ENCODE results near the gene RGS21. TPM values are rescaled to one million over a fixed set of nuclear protein-coding genes. Genes with fewer than 3 reads are reported as not detected.

The RGS21 gene
- polyA plus RNA-seq, 3 donors = not detected

- Histone ChIP-seq H3K9me3 (replicated peaks in 1 of 2; ENCODE audit: control insufficient read depth in 1 of 2, insufficient read depth in 1 of 2, low read length in 2 of 2) (no peaks in the 10 kb centered on the region), H3K4me1 (ENCODE audit: control insufficient read depth in 1 of 2, insufficient read depth in 2 of 2, low read length in 2 of 2) (no peaks in the 10 kb centered on the region), H3K4me3 (replicated peaks in 1 of 3; ENCODE audit: low read depth in 2 of 3, low read length in 3 of 3) (no peak overlapping the region), H2AFZ (ENCODE audit: insufficient read depth, low read depth, low read length, poor library complexity, severe bottlenecking) (no peak overlapping the region), H4K20me1 (ENCODE audit: insufficient read depth, low read length) (no peaks in the 10 kb centered on the region), H3K27me3 (ENCODE audit: control insufficient read depth in 2 of 2, insufficient read depth in 2 of 2, low read length in 2 of 2) (no peaks in the 10 kb centered on the region), H3K36me3 (replicated peaks in 1 of 2; ENCODE audit: control insufficient read depth in 1 of 2, insufficient read depth in 2 of 2, low read length in 2 of 2) (no peaks in the 10 kb centered on the region), H3K9ac (ENCODE audit: insufficient read depth, low read length, poor library complexity, severe bottlenecking) (no peak overlapping the region), H3K4me2 (replicated peaks; ENCODE audit: extremely low read depth, low read length, poor library complexity, severe bottlenecking) (no peak overlapping the region), H3K27ac (ENCODE audit: low read depth in 1 of 2, low read length in 2 of 2) (no peak overlapping the region), H3K79me2 (ENCODE audit: insufficient read depth, low read length) (no peaks in the 10 kb centered on the region)
- no peak overlapping the region for H3K27ac Mint-ChIP-seq
- no peaks in the 10 kb centered on the region for H3K27me3 Mint-ChIP-seq (ENCODE audit: low read depth in 3 of 3)
- H3K4me3 Mint-ChIP-seq = no peak overlapping the region
- H3K4me1 Mint-ChIP-seq = no peaks in the 10 kb centered on the region
- H3K36me3 Mint-ChIP-seq = no peaks in the 10 kb centered on the region
- WGBS (ENCODE audit: insufficient coverage) = no CpG with 5 or more reads among the region's 1 CpG
- no peak for DNase-seq
- H3K9me3 Mint-ChIP-seq = peaks cover 0 to 3% (median 0%) of the 10 kb centered on the region in 7 donors
- TF ChIP-seq CTCF (IDR thresholded peaks at IDR 0.05) = no peak
- intact Hi-C loops (cut with micrococcal nuclease) = no loop called here
Measured at GRCh38 chr1:192401825-192402224, 85.0 kb downstream of the RGS21 start.

- Histone ChIP-seq H2AFZ (ENCODE audit: insufficient read depth, low read depth, low read length, poor library complexity, severe bottlenecking) (no peak overlapping the region), H3K27ac (ENCODE audit: low read depth in 1 of 2, low read length in 2 of 2) (no peak overlapping the region), H3K9me3 (replicated peaks in 1 of 2; ENCODE audit: control insufficient read depth in 1 of 2, insufficient read depth in 1 of 2, low read length in 2 of 2) (no peaks in the 10 kb centered on the region), H3K27me3 (ENCODE audit: control insufficient read depth in 2 of 2, insufficient read depth in 2 of 2, low read length in 2 of 2) (no peaks in the 10 kb centered on the region), H3K4me1 (ENCODE audit: control insufficient read depth in 1 of 2, insufficient read depth in 2 of 2, low read length in 2 of 2) (no peaks in the 10 kb centered on the region), H3K4me3 (replicated peaks in 1 of 3; ENCODE audit: low read depth in 2 of 3, low read length in 3 of 3) (no peak overlapping the region), H3K36me3 (replicated peaks in 1 of 2; ENCODE audit: control insufficient read depth in 1 of 2, insufficient read depth in 2 of 2, low read length in 2 of 2) (no peaks in the 10 kb centered on the region), H3K9ac (ENCODE audit: insufficient read depth, low read length, poor library complexity, severe bottlenecking) (no peak overlapping the region), H3K4me2 (replicated peaks; ENCODE audit: extremely low read depth, low read length, poor library complexity, severe bottlenecking) (no peak overlapping the region), H3K79me2 (ENCODE audit: insufficient read depth, low read length) (no peaks in the 10 kb centered on the region), H4K20me1 (ENCODE audit: insufficient read depth, low read length) (no peaks in the 10 kb centered on the region)
- Mint-ChIP-seq H3K4me3 (no peak overlapping the region), H3K36me3 (no peaks in the 10 kb centered on the region), H3K9me3 (peaks cover 0 to 3% (median 0%) of the 10 kb centered on the region in 7 donors), H3K27me3 (ENCODE audit: low read depth in 3 of 3) (no peaks in the 10 kb centered on the region), H3K27ac (no peak overlapping the region), H3K4me1 (no peaks in the 10 kb centered on the region)
- TF ChIP-seq CTCF (IDR thresholded peaks at IDR 0.05) = no peak
- DNase-seq = no peak
- intact Hi-C loops (cut with micrococcal nuclease) = no loop called here
Measured at GRCh38 chr1:192402571-192402970, 85.8 kb downstream of the RGS21 start.

Measured in CD14-positive monocyte (primary cell).